Measurements from ENCODE around the gene EXD2.
"Not testable (repeated sequence)": the region's sequence is repeated elsewhere in the genome, so short reads cannot be mapped to it uniquely, and the experiment has no call there.

The EXD2 gene

GRCh38 chr14:69191340-69192111 lies at the start of gene EXD2:
Gene EXD2 (plus strand): TSS chr14:69191498. CDS start chr14:69209471, 17,973 bp downstream.
- DNase-seq (ENCODE audit: low read depth in 2 of 2): peak; percentile 66 to 71

- DNase-seq (ENCODE audit: low read depth in 2 of 2): no peak
Measured at GRCh38 chr14:69141550-69141949, 49.7 kb upstream of the EXD2 start.

GRCh38 chr14:69142101-69142500 lies 49.2 kb upstream of the EXD2 start:
- DNase-seq (ENCODE audit: low read depth in 2 of 2): no peak

GRCh38 chr14:69149461-69150244 lies 41.6 kb upstream of the EXD2 start:
- no peak for DNase-seq (ENCODE audit: low read depth in 2 of 2)

GRCh38 chr14:69151458-69152180 lies 39.7 kb upstream of the EXD2 start:
- DNase-seq (ENCODE audit: low read depth in 2 of 2): peak; percentile 73 to 74

- DNase-seq (ENCODE audit: low read depth in 2 of 2): no peak
Measured at GRCh38 chr14:69152181-69152901, 39.0 kb upstream of the EXD2 start.

GRCh38 chr14:69152902-69153151 lies 38.5 kb upstream of the EXD2 start, which contains the start of gene DCAF5:
Gene DCAF5 (minus strand): TSS chr14:69153119. CDS start chr14:69152978, 141 bp downstream.
- peak in 1 of 2 donors; percentile 90 for DNase-seq (ENCODE audit: low read depth in 2 of 2)

GRCh38 chr14:69153152-69153872 lies 38.0 kb upstream of the EXD2 start:
- DNase-seq (ENCODE audit: low read depth in 2 of 2): peak in 1 of 2 donors; percentile 89

- DNase-seq (ENCODE audit: low read depth in 2 of 2): no peak
Measured at GRCh38 chr14:69153873-69154270, 37.4 kb upstream of the EXD2 start.

GRCh38 chr14:69154779-69155178 lies 36.5 kb upstream of the EXD2 start:
- no peak for DNase-seq (ENCODE audit: low read depth in 2 of 2)

GRCh38 chr14:69156224-69156623 lies 35.1 kb upstream of the EXD2 start:
- no peak for DNase-seq (ENCODE audit: low read depth in 2 of 2)

GRCh38 chr14:69161590-69161989 lies 29.7 kb upstream of the EXD2 start:
- no peak for DNase-seq (ENCODE audit: low read depth in 2 of 2)

GRCh38 chr14:69165787-69166186 lies 25.5 kb upstream of the EXD2 start:
- DNase-seq (ENCODE audit: low read depth in 2 of 2): not testable (repeated sequence)

GRCh38 chr14:69170839-69171238 lies 20.5 kb upstream of the EXD2 start:
- DNase-seq (ENCODE audit: low read depth in 2 of 2): no peak

- no peak for DNase-seq (ENCODE audit: low read depth in 2 of 2)
Measured at GRCh38 chr14:69171569-69171968, 19.7 kb upstream of the EXD2 start.

GRCh38 chr14:69175130-69175529 lies 16.2 kb upstream of the EXD2 start:
- DNase-seq (ENCODE audit: low read depth in 2 of 2): no peak

- no peak for DNase-seq (ENCODE audit: low read depth in 2 of 2)
Measured at GRCh38 chr14:69181491-69181890, 9.8 kb upstream of the EXD2 start.

GRCh38 chr14:69182580-69182979 lies 8.7 kb upstream of the EXD2 start:
- DNase-seq (ENCODE audit: low read depth in 2 of 2): not testable (repeated sequence)

GRCh38 chr14:69183735-69184134 lies 7.6 kb upstream of the EXD2 start:
- no peak for DNase-seq (ENCODE audit: low read depth in 2 of 2)

GRCh38 chr14:69190191-69190590 lies 1.1 kb upstream of the EXD2 start:
- no peak for DNase-seq (ENCODE audit: low read depth in 2 of 2)

GRCh38 chr14:69193721-69194120 lies 2.4 kb downstream of the EXD2 start:
- DNase-seq (ENCODE audit: low read depth in 2 of 2): no peak

Data from stimulated activated CD8-positive, alpha-beta memory T cell treated with anti-CD3 and anti-CD28 coated beads, Interleukin-15, amount 100 ng/mL, for 48 hours (primary cell).